HG03354 (cell line): ENCODE results near the gene OTUD7B.
A peak's percentile ranks its signal among the peaks of the same experiment; 100 is the strongest.
"Not testable (repeated sequence)": the region's sequence is repeated elsewhere in the genome, so short reads cannot be mapped to it uniquely, and the experiment has no call there.

ENCODE experiments used
- ATAC-seq: cut with Tn5 transposase; IDR thresholded peaks from one replicate; pipeline ENCODE4 v1.9.1; 2021; ENCODE audit warnings: mild to moderate bottlenecking; ENCODE audit not compliant: unreplicated experiment, poor library complexity, severe bottlenecking

Gene OTUD7B

GRCh38 chr1:150010393-150011115, at the start of gene OTUD7B:
Gene OTUD7B (minus strand): TSS chr1:150010726. CDS start chr1:149977510, 33,216 bp downstream.
- peak; percentile 88 for ATAC-seq

- no peak for ATAC-seq
These were observed 49.7 kb upstream of the OTUD7B start for GRCh38 chr1:150060260-150060659.

- no peak for ATAC-seq
These were observed 45.9 kb upstream of the OTUD7B start for GRCh38 chr1:150056407-150056806.

DNA sequence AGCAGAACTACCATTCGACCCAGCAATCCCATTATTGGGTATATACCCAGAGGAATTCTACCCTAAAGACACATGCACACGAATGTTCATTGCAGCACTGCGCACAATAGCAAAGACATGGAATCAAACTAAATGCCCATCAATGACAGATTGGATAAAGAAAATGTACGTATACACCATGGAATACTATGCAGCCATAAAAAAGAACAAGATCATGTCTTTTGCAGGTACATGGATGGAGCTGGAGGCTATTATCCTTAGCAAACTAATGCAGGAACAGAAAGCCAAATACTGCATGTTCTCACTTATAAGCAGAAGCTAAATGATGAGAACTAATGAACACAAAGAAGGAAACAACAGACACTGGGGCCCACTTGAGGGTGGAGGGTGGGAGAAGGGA, 45.0 kb upstream of the OTUD7B start:
- not testable (repeated sequence) for ATAC-seq

DNA sequence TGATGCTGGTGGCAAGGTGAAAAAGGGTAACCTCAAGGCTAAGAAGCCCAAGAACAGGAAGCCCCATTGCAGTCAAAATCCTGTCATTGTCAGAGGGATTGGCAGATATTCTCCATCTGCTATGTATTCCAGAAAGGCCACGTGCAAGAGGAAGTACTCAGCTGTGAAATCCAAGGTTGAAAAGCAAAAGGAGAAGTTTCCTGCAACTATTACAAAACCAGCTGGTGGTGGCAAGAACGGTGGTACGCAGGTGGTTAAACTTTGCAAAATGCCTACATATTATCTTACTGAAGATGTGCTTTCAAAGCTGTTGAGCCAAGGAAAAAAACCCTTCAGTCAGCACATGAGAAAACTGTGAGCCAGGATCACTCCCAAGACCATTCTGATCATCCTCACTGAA, 43.4 kb upstream of the OTUD7B start:
- ATAC-seq, result no peak

GRCh38 chr1:150051905-150052412, 41.4 kb upstream of the OTUD7B start:
- ATAC-seq, result not testable (repeated sequence)

DNA sequence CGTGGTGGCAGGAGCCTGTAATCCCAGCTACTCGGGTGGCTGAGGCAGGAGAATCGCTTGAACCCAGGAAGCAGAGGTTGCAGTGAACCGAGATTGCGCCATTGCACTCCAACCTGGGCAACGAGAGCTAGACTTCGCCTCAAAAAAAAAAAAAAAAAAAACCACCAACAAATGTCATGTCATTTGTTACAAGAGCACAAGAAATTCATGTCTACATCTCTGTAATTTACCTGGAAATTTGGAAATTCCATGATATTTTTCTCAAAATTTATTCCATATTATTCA, 40.5 kb upstream of the OTUD7B start:
- ATAC-seq, result no peak

GRCh38 chr1:150049926-150050325, 39.4 kb upstream of the OTUD7B start:
- ATAC-seq, result no peak

DNA sequence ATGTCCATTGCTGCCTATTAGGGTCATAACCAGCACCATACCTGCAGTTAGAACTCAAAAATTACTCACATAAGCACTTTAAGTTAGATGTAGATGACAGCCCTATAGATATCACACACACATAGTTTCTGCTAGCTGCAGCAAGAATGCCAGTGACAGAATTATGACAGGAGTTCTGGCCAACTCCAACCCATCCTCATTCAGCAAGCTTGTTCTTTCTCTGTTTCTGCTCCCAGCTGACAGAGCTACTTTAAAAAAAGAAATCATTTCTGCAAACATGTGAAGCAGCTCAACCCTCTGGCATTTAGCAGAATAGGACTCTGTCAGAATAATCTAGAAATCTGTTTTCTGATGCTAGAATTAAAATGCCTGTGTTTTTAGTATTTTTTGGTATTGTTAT, 23.8 kb upstream of the OTUD7B start:
- no peak for ATAC-seq

DNA sequence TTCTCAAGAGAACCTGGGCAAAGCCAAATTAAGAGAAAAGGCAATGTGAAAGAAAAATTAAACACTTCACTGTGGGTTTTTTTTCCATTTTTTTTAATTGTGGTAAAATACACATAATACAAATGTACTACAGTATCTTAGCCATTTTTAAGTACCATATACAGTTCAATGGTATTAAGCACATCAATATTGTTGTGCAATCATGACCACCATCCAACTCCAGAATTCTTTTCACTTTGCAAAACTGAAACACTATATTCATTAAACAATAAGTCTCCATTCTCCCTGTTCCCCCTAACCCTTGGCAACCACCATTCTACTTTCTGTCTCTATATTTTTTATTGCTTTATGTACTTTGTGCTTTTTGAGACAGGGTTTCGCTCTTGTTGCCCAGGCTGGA, 17.8 kb upstream of the OTUD7B start:
- no peak for ATAC-seq

DNA sequence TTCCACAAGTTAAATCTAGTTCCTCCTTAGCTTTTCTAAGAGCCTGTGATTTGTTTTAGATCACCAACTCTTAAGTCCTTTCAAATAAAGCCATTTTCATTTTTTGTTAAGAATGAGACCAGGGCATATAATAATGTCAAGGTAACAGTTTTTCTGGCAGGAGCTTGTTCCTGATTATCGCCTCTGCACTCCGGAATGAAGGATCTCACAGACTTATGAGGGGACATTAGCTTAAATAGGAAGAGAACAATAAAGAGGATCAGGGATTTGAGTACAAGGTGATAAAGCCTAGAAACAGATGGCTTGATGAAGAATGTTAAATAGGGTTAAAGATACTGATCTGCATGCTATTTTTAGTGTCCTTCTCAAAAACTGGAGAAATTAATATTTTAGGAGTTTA, 13.6 kb upstream of the OTUD7B start:
- no peak for ATAC-seq

DNA sequence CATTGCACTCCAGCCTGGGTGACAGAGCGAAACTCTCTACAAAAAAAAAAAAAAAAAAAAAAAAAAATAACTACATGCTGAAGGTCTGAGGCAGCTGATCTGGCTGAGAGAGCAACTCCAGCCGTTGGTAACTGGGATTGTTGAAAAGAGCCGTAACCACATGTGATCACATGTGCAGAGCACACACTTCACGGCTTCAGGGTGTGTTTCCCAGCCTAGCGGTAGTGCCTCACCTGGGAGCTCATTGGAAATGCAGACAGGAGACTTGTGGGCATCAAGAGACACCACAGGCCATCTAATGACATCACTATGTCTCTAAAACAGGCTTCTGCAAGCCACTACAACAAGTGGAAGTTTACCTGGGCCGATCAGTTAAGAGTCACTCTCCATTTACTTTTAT, 11.8 kb upstream of the OTUD7B start:
- ATAC-seq, result no peak

GRCh38 chr1:150021191-150021694, 10.7 kb upstream of the OTUD7B start:
- ATAC-seq, result no peak

DNA sequence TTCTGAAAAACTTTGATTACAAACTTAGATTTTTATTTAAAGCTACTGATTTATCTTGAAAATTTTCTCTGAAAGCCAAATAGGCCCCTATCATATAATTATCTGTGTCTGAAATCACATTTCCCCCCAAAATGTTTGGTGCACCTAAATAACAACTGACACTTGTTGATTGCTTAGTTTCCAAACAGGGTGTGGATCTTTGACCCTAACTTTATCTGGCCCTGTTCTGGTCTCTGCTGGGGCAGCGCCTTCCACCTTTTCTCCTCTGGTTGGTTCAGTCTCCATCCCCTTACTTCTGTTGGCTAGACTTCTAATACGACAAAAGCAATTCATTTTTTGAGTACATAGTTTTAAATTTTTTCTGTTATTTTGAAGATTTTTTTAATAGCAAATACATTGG, 10.2 kb upstream of the OTUD7B start:
- no peak for ATAC-seq

GRCh38 chr1:150018165-150018564, 7.6 kb upstream of the OTUD7B start:
- ATAC-seq, result no peak

GRCh38 chr1:150017206-150017750, 6.8 kb upstream of the OTUD7B start:
- ATAC-seq, result no peak

DNA sequence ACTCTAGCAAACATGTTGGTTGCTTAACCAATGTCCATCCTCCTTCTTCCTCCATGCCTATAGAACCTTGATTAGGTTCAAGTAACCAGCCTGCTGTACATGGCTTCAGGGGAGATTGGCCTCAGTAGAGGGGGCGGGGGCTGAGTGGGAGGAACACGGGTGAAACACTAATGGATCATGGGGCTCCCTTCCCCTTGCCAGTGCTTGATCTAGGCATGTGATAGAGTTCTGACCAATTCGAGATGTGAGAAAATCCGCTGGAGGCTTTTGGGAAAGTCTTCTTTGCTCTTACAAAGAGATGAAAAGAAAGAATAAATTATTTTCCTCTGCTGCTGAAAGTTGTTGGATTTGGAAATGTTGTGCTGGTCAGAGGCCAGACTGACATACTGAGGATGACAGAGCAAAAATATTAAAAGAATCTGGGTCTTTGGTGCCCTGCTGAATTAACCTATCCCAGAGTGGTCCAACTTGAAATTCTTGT, 5.2 kb upstream of the OTUD7B start:
- no peak for ATAC-seq

DNA sequence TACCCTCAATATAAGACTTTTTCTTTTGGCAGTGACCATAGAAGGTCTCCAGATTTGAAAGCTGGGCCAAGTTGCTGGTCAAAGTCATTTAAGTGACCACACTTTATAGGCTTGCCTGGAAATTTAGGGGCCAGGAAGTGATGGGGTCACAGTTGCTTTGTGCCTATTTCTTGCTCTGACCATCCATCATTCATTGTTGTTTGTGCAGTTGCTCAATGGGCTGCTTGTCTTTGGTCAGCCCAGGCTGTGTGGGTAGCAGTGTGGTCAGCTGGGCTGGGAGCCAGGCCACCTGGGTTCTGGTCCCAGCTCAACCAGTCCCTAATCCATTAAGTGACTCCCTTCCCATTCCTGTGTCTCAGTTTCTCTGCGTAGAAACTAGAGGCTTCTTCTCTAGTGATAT, 2.1 kb upstream of the OTUD7B start:
- ATAC-seq, result no peak

- no peak for ATAC-seq
These were observed 728 bp downstream of the OTUD7B start for GRCh38 chr1:150009604-150010392.

DNA sequence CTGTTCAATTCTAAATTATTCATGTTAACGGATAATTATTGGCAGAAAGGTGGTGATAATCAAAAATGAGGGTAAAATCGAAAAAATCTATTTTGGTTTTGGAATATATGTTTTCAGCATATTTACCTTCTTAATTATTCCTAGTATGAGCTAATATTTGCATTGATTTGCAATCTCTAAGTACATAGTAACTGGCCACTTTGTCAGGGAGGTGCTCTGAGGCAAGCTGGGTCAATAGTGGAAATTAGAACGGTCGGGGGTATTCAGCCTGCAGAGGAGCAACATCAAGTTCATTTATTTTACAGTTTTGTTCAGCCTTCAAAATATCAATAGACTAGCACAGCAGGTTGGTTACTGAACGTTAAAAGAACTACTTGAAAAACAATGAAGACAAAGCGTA, 1.8 kb downstream of the OTUD7B start:
- no peak for ATAC-seq
